Hematopoietic multipotent progenitor cell treated with erythropoietin and hydrocortisone succinate and interleukin-3 and kit ligand, for 15 days (in vitro differentiated cells): ENCODE results near the gene GATAD2B.
"Not testable (repeated sequence)": the region's sequence is repeated elsewhere in the genome, so short reads cannot be mapped to it uniquely, and the experiment has no call there.

Experiments used
- DNase-seq: peaks from one replicate; pipeline ENCODE4 v3.0.0-alpha.2; 2015; ENCODE audit warnings: low spot score

Gene GATAD2B

GRCh38 chr1:153929981-153930948 is 7.5 kb upstream of the GATAD2B start:
- no peak for DNase-seq

GRCh38 chr1:153929426-153929825 is 6.7 kb upstream of the GATAD2B start:
- DNase-seq: no peak

- DNase-seq: no peak
Observed at GRCh38 chr1:153928791-153929341, 6.1 kb upstream of the GATAD2B start.

- no peak for DNase-seq
Observed at GRCh38 chr1:153928245-153928644, 5.5 kb upstream of the GATAD2B start.

- no peak for DNase-seq
Observed at GRCh38 chr1:153926405-153926804, 3.6 kb upstream of the GATAD2B start.

GRCh38 chr1:153922076-153922971 is 448 bp downstream of the GATAD2B start:
- peak; percentile 29 for DNase-seq

GRCh38 chr1:153921803-153922075 is 1.0 kb downstream of the GATAD2B start:
- no peak for DNase-seq

- peak; percentile 24 for DNase-seq
Observed at GRCh38 chr1:153921080-153921802, 1.5 kb downstream of the GATAD2B start.

GRCh38 chr1:153919876-153920852 is 2.6 kb downstream of the GATAD2B start:
- no peak for DNase-seq

- DNase-seq: no peak
Observed at GRCh38 chr1:153916297-153916696, 6.5 kb downstream of the GATAD2B start.

- no peak for DNase-seq
Observed at GRCh38 chr1:153912349-153912748, 10.4 kb downstream of the GATAD2B start.

GRCh38 chr1:153910560-153910959 is 12.2 kb downstream of the GATAD2B start:
- DNase-seq: not testable (repeated sequence)

- no peak for DNase-seq
Observed at GRCh38 chr1:153908071-153908470, 14.7 kb downstream of the GATAD2B start.

- DNase-seq: no peak
Observed at GRCh38 chr1:153907134-153907533, 15.6 kb downstream of the GATAD2B start.

- no peak for DNase-seq
Observed at GRCh38 chr1:153906396-153906795, 16.4 kb downstream of the GATAD2B start.

GRCh38 chr1:153905908-153906307 is 16.9 kb downstream of the GATAD2B start:
- not testable (repeated sequence) for DNase-seq

GRCh38 chr1:153903841-153904455 is 18.8 kb downstream of the GATAD2B start:
- DNase-seq: no peak

- no peak for DNase-seq
Observed at GRCh38 chr1:153899509-153899908, 23.3 kb downstream of the GATAD2B start.

GRCh38 chr1:153895866-153896265 is 26.9 kb downstream of the GATAD2B start:
- not testable (repeated sequence) for DNase-seq

GRCh38 chr1:153891042-153891441 is 31.7 kb downstream of the GATAD2B start:
- not testable (repeated sequence) for DNase-seq
